Measurements from ENCODE around the gene PLXND1. TPM values are rescaled to one million over a fixed set of nuclear protein-coding genes. Genes with fewer than 3 reads are reported as not detected.

The PLXND1 gene
- total and polyA plus RNA-seq, 8 donors: 175 to 263 (median 214) TPM

GRCh38 chr3:129594907-129595390, 11.5 kb downstream of the PLXND1 start:
- H3K4me3 ChIP-seq: no peak overlapping the region
- no peak for DNase-seq
- no peaks in the 10 kb centered on the region for H3K27me3 ChIP-seq
- H3K36me3 ChIP-seq: no peaks in the 10 kb centered on the region
- peaks cover 82 to 99% of the 10 kb centered on the region in 2 donors for H3K4me1 ChIP-seq
- no peaks in the 10 kb centered on the region for H3K9me3 ChIP-seq
- H3K27ac ChIP-seq: peak overlapping the region; percentile 83 to 91
- no peak for ATAC-seq
- intact Hi-C loops (cut with DNase I): loop anchor here in 1 of 2 donors (10.0 kb wide), 1 partner anchor 100 kb away; no protein-coding TSS in a partner anchor
- TF ChIP-seq, protein P1, sequence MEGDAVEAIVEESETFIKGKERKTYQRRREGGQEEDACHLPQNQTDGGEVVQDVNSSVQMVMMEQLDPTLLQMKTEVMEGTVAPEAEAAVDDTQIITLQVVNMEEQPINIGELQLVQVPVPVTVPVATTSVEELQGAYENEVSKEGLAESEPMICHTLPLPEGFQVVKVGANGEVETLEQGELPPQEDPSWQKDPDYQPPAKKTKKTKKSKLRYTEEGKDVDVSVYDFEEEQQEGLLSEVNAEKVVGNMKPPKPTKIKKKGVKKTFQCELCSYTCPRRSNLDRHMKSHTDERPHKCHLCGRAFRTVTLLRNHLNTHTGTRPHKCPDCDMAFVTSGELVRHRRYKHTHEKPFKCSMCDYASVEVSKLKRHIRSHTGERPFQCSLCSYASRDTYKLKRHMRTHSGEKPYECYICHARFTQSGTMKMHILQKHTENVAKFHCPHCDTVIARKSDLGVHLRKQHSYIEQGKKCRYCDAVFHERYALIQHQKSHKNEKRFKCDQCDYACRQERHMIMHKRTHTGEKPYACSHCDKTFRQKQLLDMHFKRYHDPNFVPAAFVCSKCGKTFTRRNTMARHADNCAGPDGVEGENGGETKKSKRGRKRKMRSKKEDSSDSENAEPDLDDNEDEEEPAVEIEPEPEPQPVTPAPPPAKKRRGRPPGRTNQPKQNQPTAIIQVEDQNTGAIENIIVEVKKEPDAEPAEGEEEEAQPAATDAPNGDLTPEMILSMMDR (IDR thresholded peaks at IDR 0.05): no peak

- H3K4me3 ChIP-seq: no peak overlapping the region
- no peaks in the 10 kb centered on the region for H3K27me3 ChIP-seq
- intact Hi-C loops (cut with DNase I): loop anchor here in 1 of 2 donors (10.0 kb wide), 1 partner anchor 100 kb away; no protein-coding TSS in a partner anchor
- peaks cover 80 to 98% of the 10 kb centered on the region in 2 donors for H3K4me1 ChIP-seq
- TF ChIP-seq, protein P1 (IDR thresholded peaks at IDR 0.05): no peak
- peak overlapping the region; percentile 83 to 91 for H3K27ac ChIP-seq
- no peak for DNase-seq
- H3K9me3 ChIP-seq: no peaks in the 10 kb centered on the region
- peaks cover 0 to 1% of the 10 kb centered on the region in 2 donors for H3K36me3 ChIP-seq
- no peak for ATAC-seq
These were observed 12.1 kb downstream of the PLXND1 start for GRCh38 chr3:129594409-129594808.

DNA sequence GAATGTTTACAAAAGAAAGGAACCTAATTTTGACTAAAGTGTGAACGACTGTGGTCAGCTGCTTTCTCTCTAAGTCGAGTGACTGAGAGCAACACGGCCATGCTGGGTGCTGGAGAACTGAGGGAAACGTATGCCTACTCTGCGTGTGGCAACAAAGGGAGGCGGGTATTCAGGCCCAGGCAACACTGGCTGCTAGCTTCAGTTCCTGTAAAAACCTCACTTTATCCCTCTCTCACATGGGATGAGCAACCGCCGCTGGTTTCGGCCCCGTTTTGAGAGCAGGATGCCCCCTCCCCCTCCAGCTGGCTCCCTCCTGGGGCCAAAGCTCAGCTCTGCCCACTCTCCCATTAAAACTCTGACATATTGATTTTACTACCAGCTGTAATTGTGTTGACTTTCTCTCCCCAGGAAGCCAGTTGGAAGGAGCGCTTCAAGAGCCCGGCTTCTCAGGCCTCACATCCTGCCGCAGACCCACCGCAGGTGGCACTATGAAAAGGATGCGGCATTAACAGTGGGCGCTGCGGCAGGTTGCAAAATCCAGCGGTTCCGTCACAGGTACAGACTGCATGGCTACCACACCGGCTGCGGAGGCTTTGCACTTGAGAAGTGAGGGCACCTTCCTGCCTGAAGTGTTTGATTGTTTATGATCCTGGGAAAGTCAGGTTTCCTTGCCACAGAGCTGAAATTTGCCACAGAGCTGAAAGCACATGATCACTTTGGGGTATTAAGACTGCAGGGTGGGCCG, 12.7 kb downstream of the PLXND1 start:
- Histone ChIP-seq H3K4me3 (no peak overlapping the region), H3K36me3 (peaks cover 0 to 6% of the 10 kb centered on the region in 2 donors), H3K27ac (peak overlapping the region; percentile 83 to 91), H3K27me3 (no peaks in the 10 kb centered on the region), H3K4me1 (peaks cover 74 to 93% of the 10 kb centered on the region in 2 donors), H3K9me3 (no peaks in the 10 kb centered on the region)
- intact Hi-C loops (cut with DNase I): loop anchor here in 1 of 2 donors (10.0 kb wide), 1 partner anchor 99 kb away; no protein-coding TSS in a partner anchor
- DNase-seq (peak in 1 of 4 donors; percentile 60), ATAC-seq (peak; percentile 28)
- TF ChIP-seq, protein P1 (IDR thresholded peaks at IDR 0.05): no peak

DNA sequence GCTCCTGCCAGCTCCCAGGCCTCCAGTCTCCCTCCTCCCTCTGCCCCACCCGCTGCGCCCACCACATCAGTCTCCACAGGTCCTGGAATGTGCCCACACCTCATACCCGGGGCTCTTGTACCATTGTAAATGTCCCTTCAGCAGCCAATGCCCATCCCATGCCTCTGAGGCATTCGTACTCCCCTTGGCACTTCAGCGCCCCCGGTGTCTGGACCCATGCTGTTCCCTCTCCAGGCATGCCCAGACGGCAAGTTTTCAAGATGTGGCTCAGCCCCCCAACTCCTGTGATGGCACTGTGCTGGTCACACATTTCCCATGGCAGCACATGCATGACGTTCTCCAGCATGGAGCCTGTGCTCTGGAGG, 13.3 kb downstream of the PLXND1 start:
- DNase-seq: no peak
- Histone ChIP-seq H3K9me3 (no peaks in the 10 kb centered on the region), H3K4me1 (peaks cover 68 to 93% of the 10 kb centered on the region in 2 donors), H3K27me3 (no peaks in the 10 kb centered on the region), H3K36me3 (peaks cover 0 to 12% of the 10 kb centered on the region in 2 donors), H3K27ac (peak overlapping the region; percentile 83 to 91), H3K4me3 (peak overlapping the region in 1 of 2 donors; percentile 18)
- ATAC-seq: no peak
- intact Hi-C loops (cut with DNase I): loop anchor here in 1 of 2 donors (10.0 kb wide), 1 partner anchor 98 kb away; no protein-coding TSS in a partner anchor
- TF ChIP-seq, protein P1 (IDR thresholded peaks at IDR 0.05): no peak
